Measurements from ENCODE around the gene GALNT10.

DNA sequence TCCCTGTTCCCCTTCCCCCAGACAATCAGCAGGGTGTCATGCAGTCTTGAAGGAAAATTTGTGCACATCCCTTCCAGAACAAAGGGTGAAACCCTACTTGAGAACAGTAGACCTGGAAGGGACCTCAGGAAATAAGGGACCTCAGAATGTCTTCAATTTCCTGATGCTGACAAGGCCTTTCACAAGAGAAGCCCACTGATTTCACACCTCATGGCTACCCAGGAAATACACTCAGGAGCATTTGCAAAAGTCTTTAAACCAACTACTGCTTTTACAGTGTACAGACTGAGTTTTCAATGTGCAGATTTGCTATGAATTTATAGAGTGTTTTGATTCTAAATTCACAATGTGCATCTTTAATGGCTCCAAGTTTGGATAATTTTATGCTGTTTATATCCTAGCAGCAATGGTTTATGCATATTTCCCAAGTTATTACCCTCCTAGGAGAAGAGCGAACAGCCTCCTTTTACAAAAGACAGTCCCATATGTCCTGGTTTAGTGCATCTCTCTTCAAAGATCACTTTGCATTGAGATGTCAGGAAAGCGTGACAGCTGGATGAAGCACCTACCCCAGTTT lies 74.8 kb downstream of the GALNT10 start:
- no peak for TF ChIP-seq POLR2A (IDR thresholded peaks at IDR 0.05; ENCODE audit: low read depth, low read length)
- TF ChIP-seq, protein P1, sequence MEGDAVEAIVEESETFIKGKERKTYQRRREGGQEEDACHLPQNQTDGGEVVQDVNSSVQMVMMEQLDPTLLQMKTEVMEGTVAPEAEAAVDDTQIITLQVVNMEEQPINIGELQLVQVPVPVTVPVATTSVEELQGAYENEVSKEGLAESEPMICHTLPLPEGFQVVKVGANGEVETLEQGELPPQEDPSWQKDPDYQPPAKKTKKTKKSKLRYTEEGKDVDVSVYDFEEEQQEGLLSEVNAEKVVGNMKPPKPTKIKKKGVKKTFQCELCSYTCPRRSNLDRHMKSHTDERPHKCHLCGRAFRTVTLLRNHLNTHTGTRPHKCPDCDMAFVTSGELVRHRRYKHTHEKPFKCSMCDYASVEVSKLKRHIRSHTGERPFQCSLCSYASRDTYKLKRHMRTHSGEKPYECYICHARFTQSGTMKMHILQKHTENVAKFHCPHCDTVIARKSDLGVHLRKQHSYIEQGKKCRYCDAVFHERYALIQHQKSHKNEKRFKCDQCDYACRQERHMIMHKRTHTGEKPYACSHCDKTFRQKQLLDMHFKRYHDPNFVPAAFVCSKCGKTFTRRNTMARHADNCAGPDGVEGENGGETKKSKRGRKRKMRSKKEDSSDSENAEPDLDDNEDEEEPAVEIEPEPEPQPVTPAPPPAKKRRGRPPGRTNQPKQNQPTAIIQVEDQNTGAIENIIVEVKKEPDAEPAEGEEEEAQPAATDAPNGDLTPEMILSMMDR (conservative IDR thresholded peaks at IDR 0.05; ENCODE audit: low read depth, low read length), result no peak
- no peak for TF ChIP-seq FOS (IDR thresholded peaks at IDR 0.05; ENCODE audit: low read depth, low read length)
- TF ChIP-seq MXI1 (IDR thresholded peaks at IDR 0.05; ENCODE audit: borderline replicate concordance, low read depth, low read length), result no peak

All from IMR-90 (cell line).